NOMO-1 treated with DMSO at 0.1 percent for 48 hours (cell line): ENCODE measurements around the gene APOBEC2.

Source experiments
- DNase-seq: peaks from one replicate; lab custom pipeline; 2025; ENCODE audit not compliant: unreplicated experiment; lab: John Stamatoyannopoulos, UW

The APOBEC2 gene

GRCh38 chr6:41037107-41037900, 15.7 kb upstream of the APOBEC2 start:
- DNase-seq: no peak

GRCh38 chr6:41038205-41038604, 14.8 kb upstream of the APOBEC2 start:
- no peak for DNase-seq

- DNase-seq: no peak
Observed at GRCh38 chr6:41039060-41039998, 13.7 kb upstream of the APOBEC2 start, which contains the start of gene UNC5CL. Gene UNC5CL, minus strand, starts transcription at chr6:41039221. Its CDS starts 4,147 bp downstream, at chr6:41035074.

GRCh38 chr6:41040101-41040939, 12.7 kb upstream of the APOBEC2 start:
- peak; percentile 1 for DNase-seq

GRCh38 chr6:41040940-41041536, 12.0 kb upstream of the APOBEC2 start:
- DNase-seq: no peak

GRCh38 chr6:41042226-41043055, 10.6 kb upstream of the APOBEC2 start, which contains the start of gene TSPO2:
Gene TSPO2, plus strand, starts transcription at chr6:41042467. Its CDS starts 519 bp downstream, at chr6:41042986.
- no peak for DNase-seq

DNA sequence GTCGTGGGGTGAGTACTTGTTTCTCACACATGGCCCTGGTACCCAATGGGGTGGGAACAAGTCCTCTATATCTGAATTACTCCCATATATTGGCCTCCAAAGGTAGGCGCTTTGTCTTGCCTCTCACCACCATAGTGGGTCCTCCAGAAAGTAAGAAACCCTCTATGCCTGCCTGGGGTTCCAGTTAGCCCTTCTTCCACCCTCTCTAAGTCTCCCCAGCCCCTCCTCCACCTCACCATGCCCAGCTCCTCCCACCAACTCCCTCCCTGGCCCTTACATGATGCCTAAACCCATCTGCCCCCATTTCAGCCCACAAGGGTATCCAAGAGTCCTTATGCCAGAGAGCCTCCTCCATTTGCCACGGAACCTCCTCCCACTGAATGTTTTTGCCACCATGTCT, 9.9 kb upstream of the APOBEC2 start:
- DNase-seq: no peak

DNA sequence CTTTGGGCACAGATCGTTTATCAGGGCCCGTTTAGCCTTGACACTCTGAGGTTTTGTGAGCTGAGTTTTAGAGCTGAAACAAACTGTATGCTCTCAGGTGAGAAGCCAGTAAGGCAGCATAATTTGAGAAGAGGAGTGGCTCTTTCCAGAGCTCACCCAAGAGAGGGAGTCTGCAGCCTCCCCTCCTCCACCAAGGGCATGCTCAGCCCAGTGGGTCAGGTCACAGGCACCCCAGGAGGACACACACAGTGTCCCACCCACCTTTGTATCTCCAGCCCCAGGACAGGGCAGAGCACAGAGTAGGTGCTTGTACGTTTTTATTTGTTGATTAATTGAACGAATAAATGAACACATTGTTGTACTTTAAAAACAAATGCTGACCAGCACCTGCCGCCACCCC, 7.3 kb upstream of the APOBEC2 start:
- no peak for DNase-seq

DNA sequence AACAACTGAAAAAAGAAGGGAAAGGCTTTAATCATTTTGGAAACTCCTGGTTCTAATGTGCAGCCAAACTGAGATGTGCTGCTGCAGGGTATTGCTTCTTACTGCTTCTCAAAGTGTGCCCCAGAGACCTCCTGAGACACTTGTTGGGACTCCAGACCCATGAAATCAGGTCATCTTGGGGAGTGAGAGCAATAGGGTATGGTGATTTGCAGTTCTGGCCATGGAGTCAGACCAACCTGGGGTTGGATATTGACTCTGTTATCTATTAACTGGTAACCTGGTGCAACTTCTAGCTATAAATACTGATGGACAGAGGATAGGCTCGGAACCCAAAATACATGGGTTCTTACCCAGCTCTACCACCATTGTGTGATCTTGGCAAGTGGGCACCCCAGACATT, 6.9 kb upstream of the APOBEC2 start:
- no peak for DNase-seq

- no peak for DNase-seq
Observed at GRCh38 chr6:41047306-41047705, 5.7 kb upstream of the APOBEC2 start.

DNA sequence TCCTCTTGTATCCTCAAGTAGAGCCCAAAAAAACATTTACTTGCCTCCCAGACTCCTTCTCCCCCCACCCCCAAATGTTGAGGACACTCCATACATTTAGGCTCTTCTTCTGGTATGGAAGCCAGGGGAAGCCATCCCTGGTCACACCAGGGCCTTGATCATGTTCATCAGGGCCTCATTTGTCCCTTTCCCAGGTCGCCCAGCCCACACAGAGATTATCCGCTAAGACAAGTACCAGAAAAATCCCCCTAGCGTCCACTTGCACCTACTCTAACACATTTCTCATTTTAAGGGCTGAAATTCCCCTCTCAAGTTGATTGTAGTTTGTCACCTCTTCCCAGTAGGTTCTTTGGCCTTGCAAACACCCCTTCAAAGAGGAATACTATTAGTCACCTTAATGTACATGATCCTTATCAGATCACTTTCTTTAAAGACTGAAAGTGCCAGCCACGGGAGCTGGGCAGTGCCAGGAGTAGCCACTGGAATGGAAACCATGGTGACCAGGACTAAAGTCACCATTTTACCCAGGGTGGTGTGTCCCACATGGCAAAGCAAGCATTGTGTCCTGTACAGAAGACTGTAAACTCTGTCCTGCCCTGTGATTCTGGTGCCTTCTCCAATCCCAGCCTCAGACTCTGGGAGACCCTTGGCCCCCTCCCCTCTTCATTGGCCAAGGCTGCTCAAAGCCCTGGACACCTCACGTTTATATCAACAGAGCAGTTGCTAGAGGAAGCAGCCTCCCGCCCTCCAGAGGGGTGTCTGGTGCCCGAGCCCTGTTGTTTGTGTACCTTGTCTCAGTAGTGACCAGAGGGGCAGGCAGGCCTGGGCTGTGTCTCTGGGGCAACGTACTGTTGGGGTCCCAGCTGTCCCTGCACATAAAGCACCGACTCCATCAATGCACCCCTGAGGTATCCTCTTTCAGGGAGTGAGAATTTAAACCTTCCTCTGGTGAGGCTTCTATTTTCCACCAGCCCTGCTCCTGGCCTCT, 5.0 kb upstream of the APOBEC2 start:
- no peak for DNase-seq

- DNase-seq: no peak
Observed at GRCh38 chr6:41049521-41049920, 3.5 kb upstream of the APOBEC2 start.

GRCh38 chr6:41049955-41050354, 3.0 kb upstream of the APOBEC2 start:
- DNase-seq: no peak

- DNase-seq: no peak
Observed at GRCh38 chr6:41050536-41050935, 2.5 kb upstream of the APOBEC2 start.

- DNase-seq: peak; percentile 87
Observed at GRCh38 chr6:41051873-41052272, 1.1 kb upstream of the APOBEC2 start.

DNA sequence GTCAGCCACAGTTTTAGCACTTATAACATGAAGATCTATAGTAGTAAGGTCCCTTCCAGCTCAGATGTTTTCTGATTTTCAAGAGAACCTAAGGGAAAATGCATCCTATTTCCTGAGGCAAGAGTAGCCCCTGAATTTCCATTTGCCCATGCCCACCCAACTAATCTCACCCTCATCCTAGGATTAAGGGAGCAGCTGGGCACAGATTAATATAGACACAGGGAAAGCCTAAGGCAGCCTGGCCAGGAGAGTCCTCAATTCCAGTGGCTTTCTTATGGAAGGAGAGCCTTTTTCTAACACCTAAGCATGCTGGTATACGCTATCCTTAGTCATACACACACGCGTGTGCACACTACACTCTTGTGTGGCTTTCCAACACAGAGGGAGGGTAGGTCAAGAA, 1.5 kb downstream of the APOBEC2 start:
- no peak for DNase-seq

DNA sequence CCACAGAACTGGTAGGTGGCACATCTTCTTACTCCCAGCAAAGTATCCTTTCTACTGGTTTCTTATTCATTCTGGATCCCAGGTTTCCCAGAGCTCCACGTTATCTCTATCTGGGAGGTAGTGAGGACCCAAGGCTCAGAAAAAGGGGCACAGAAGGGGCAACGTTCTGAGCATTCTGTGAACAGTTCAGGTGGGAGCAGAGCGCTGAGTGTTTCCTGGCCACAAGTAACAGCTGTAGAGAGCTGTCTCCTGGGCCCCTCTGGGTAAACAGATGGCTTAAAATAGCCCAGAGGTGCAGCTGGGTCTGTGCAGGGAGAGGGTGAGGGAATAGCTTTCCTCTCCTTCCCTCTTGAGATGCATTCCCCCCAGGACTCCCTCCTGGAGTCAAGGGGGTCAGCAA, 2.1 kb downstream of the APOBEC2 start:
- DNase-seq: no peak

DNA sequence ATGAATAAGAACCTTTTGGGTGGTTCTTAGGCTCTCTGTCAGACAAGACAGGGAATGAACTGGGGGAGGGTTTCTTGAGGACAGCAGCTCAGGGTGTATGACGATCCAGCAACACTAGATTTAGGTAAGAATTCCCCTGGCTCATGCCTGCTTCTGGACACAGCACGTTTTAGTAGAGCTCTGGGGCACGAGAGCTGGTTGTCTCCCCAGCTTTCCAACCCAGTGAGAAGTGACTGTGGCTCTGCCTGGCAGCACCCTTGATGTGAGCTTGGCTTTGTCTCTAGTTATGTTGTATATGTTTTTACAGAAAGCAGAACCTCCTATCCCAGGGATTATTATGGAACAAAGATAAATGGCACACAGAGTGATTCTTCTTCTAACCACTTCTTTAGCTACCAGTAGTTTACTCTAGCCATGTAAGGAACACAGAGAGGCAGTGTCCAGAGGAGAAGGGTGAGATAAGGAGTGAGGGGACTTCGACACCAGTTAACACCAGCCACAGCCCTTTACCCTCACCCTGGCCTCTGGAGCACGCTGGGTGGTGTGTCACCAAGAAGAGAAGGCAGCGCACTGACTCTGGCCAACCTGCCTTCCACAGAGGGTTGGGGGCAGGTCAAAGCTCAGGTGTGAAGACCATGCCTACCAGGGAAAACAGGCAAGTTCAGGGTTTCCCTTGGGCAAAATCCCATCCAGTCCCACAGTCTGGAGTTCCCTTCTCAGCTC, 3.9 kb downstream of the APOBEC2 start:
- no peak for DNase-seq
